ENCODE data around the gene RHBDL1. TPM values are rescaled to one million over a fixed set of nuclear protein-coding genes. Genes with fewer than 3 reads are reported as not detected.

Gene RHBDL1
- total RNA-seq, 4 donors from 2014 or later: 1.2 to 8.9 (median 3.9) TPM

DNA sequence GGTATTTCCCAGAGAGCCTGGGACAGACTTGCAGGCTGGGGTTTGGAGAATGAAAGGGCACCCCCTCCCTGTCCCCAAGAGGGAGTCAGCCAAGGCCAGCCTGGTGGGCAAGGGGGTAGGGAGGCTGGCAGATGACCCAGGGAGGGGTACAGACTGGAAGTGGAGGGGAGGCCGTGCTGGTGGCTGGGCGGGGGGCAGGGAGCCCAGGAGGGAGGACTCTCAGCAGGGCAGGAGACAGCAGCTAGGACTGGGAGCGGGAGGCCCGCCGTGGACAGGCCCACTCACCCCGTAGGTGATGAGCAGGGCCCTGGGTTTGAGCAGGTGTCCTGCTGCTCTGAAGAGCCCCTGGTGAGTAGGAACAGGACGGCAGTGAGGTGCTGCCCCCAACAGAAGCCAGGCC lies 40.5 kb upstream of the RHBDL1 start:
- peaks cover 35% of the 10 kb centered on the region for H3K4me1 ChIP-seq
- 68% methylated on average over 6 of the region's 7 CpGs for WGBS

DNA sequence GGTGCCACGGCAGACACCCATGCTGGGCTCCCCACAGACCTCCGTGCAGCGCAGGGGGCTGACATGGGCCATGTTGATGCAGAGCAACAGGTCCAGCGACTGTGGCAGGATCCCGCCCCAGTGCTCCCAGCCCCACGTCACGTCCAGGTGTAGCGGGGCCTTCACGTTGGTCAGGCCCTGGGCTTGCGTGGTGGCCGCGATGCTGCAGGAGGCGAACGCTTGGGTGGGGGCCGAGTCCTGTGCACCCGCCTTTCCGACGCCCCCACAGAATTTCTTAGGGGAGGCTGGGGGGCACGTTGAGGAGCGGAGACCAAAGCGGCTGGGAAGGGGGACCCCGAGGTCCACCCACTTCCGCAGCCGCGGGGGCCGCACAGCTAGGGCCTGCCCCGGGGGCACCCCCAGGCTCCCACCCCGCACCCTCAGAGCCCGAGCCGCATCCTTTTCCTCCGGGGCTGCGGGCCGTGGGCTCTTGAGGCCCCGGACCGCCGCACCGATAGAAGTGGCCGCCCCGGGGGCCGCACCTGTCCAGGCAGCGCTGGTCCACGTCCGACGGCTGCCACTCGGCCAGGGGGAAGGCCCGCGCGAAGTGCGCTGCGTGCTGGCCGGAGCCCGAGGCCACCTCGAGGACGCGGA lies 39.8 kb upstream of the RHBDL1 start:
- Histone ChIP-seq H3K4me3 (peak overlapping the region; percentile 95), H3K4me1 (peaks cover 28% of the 10 kb centered on the region), H3K36me3 (peaks cover 18% of the 10 kb centered on the region), H3K9me3 (no peaks in the 10 kb centered on the region), H3K27ac (peak overlapping the region; percentile 95), H3K27me3 (no peaks in the 10 kb centered on the region)
- WGBS: no CpG with 5 or more reads among the region's 55 CpGs
- TF ChIP-seq, protein P1, sequence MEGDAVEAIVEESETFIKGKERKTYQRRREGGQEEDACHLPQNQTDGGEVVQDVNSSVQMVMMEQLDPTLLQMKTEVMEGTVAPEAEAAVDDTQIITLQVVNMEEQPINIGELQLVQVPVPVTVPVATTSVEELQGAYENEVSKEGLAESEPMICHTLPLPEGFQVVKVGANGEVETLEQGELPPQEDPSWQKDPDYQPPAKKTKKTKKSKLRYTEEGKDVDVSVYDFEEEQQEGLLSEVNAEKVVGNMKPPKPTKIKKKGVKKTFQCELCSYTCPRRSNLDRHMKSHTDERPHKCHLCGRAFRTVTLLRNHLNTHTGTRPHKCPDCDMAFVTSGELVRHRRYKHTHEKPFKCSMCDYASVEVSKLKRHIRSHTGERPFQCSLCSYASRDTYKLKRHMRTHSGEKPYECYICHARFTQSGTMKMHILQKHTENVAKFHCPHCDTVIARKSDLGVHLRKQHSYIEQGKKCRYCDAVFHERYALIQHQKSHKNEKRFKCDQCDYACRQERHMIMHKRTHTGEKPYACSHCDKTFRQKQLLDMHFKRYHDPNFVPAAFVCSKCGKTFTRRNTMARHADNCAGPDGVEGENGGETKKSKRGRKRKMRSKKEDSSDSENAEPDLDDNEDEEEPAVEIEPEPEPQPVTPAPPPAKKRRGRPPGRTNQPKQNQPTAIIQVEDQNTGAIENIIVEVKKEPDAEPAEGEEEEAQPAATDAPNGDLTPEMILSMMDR (IDR thresholded peaks at IDR 0.05): no peak
- no peak for TF ChIP-seq POLR2AphosphoS5 (IDR thresholded peaks at IDR 0.05)
- TF ChIP-seq EP300 (IDR thresholded peaks at IDR 0.05): no peak
- TF ChIP-seq POLR2A (IDR thresholded peaks at IDR 0.05): no peak
- no peak for DNase-seq (ENCODE audit: low spot score in 2 of 2)

More for the DNA sequence above, 40.5 kb upstream of the RHBDL1 start:
- no peak for DNase-seq (ENCODE audit: low spot score in 2 of 2)
- H3K36me3 ChIP-seq: peaks cover 18% of the 10 kb centered on the region
- H3K27ac ChIP-seq: no peak overlapping the region
- H3K4me3 ChIP-seq: peak overlapping the region; percentile 95
- no peaks in the 10 kb centered on the region for H3K9me3 ChIP-seq
- TF ChIP-seq POLR2AphosphoS5 (IDR thresholded peaks at IDR 0.05) (no peak), EP300 (IDR thresholded peaks at IDR 0.05) (no peak), POLR2A (IDR thresholded peaks at IDR 0.05) (no peak)
- TF ChIP-seq, protein P1 (IDR thresholded peaks at IDR 0.05): no peak
- H3K27me3 ChIP-seq: no peaks in the 10 kb centered on the region

DNA sequence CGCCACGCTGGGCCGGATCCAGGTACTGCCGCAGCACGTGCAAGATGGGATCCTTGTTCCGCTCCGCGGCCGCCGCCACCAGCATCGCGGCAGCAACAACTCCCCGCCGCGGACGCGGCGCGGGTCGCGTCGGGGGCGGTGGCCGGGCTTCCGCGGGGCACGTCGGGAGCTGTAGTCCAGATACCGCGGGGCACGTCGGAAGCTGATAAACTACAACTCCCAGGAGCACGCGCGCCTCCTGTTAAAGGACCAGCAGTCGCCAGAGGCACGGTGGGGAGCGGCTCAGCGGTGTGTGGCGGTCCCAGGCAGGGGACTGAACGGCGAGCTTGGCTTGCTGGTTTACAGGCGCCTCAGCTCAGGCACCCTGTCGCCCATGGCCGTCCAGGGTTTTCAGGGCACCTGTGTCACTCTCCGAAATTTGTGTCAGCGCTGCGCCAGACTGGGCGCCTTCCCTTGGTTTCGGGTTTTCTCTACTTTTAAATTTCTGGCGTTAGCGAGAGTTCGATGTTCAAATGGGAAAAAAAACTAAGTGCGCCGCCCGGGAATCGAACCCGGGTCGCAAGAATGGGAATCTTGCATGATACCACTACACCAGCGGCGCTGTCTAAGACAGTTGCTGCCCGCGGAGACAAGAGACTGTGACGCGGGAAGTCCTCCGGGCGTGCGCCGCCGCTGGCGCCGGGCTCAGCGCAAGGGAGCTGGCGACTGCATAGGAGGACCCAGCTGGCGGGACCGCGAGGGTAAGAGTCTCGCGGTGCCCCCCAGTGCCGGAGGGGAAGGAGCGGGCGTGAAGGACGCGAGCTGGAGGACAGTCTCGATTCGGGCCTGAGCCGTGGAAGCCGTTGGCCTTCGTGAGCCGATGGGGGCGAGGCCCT lies 39.0 kb upstream of the RHBDL1 start, which contains the start of gene METTL26:
Gene METTL26, minus strand, starts transcription at position 100 of the 875 bp plus-strand sequence. Its CDS starts 15 bp downstream, at position 85.
- H3K4me3 ChIP-seq: peak within 1 kb of the TSS; percentile 95
- 0% methylated on average over 36 of the region's 91 CpGs for WGBS
- peaks cover 18% of the 10 kb centered on the region for H3K36me3 ChIP-seq
- no peaks in the 10 kb centered on the region for H3K27me3 ChIP-seq
- peak within 1 kb of the TSS; percentile 95 for H3K27ac ChIP-seq
- peaks cover 27% of the 10 kb centered on the region for H3K4me1 ChIP-seq
- no peaks in the 10 kb centered on the region for H3K9me3 ChIP-seq
- TF ChIP-seq, protein P1 (IDR thresholded peaks at IDR 0.05): no peak
- TF ChIP-seq EP300 (IDR thresholded peaks at IDR 0.05) (no peak), POLR2AphosphoS5 (IDR thresholded peaks at IDR 0.05) (peak; percentile 31 to 95 (median 76))
- DNase-seq (ENCODE audit: low spot score in 2 of 2): peak; percentile 97 to 98

DNA sequence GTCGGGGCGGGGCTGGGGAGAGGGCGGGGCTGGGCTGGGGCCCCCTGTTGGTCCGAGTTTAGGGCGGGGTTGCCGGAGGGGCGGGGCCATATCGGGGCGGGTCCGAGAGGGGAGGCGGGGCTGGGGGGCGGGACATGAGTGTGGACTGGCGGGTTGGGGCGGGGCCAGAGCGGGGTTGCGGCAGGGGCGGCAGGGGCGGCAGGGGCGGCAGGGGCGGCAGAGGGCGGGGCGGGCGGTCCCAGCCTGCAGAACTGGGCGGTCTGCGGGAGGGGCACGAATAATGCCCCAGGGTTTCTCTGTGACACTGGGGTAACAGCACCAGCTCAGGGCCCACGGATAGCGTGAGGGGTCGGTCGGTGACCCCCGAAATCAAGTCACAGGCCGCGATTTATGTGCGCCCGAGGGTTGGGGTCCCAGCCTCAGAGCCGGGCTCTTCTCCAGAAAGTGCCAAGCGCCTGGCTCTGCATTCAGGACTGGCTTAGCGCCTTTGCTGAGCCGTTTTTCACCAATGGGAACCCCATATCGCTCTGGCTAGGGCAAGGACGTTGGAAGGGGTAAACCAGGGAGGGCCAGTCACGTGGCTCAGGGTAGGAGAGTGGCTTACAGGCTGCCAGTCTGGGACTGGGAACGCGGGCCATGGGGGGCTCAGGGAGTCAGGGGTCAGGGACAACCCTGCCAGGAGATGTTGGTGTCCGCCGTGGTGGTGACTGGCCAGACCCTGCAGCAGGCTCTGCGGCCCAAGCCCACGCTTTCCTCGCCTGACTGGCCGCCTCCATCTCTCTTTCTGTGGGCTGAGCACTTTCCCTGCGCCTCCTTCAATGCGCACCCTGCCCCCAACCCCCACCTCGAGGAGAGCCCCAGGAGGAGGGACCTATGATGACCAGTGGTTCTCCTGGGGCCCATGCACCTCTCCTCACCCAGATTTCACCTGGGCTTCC lies 38.1 kb upstream of the RHBDL1 start:
- peak overlapping the region; percentile 95 for H3K27ac ChIP-seq
- TF ChIP-seq POLR2AphosphoS5 (IDR thresholded peaks at IDR 0.05): no peak
- TF ChIP-seq, protein P1 (IDR thresholded peaks at IDR 0.05): no peak
- TF ChIP-seq EP300 (IDR thresholded peaks at IDR 0.05): no peak
- TF ChIP-seq POLR2A (IDR thresholded peaks at IDR 0.05): no peak
- peaks cover 35% of the 10 kb centered on the region for H3K4me1 ChIP-seq
- DNase-seq (ENCODE audit: low spot score in 2 of 2): peak in 1 of 2 donors; percentile 98
- WGBS: 68% methylated on average over 13 of the region's 53 CpGs
- peaks cover 18% of the 10 kb centered on the region for H3K36me3 ChIP-seq
- H3K27me3 ChIP-seq: no peaks in the 10 kb centered on the region
- no peaks in the 10 kb centered on the region for H3K9me3 ChIP-seq
- H3K4me3 ChIP-seq: peak overlapping the region; percentile 95
